ENCODE measurements around the gene DSE. TPM values are rescaled to one million over a fixed set of nuclear protein-coding genes. Genes with fewer than 3 reads are reported as not detected.

The DSE gene
- polyA plus RNA-seq, 2 donors = 4.5 to 8.1 TPM

DNA sequence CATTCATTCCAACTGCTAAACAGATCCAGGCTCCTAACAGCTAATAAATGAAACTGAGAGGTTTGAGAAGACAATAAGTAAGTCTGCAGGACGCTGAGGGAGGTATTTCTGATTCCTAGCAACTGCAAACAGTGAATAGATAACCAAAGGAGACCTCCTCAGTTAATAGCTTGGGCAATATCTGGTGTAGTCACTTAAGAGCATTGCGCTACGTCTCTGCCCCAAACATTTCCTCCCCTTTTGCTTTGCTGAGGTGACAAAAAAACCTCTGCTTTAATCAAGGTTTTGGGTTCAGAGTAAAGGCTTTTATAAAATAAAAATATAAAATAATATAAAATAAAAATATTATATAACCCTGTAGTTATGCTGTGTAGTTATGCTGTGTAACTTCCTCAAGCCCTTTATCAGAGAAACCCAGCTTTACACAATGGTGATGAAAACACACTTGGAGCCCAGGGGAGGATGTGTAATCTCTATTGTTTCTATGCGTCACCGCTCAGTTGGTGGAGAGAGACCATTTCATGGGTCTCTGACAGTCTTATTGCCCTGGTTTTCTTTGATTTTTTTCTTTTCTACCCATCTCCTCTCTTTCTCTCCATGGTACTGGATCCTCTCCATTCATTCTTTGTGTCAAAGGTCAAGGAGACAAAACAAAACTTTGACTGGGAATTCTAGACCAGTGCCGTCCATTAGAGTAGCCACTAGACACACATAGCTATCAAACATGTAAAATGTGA is 121.8 kb downstream of the DSE start:
- WGBS, 2 donors = 68 to 79% methylated on average over 6 of the region's 6 CpGs
- H3K27ac ChIP-seq (ENCODE audit: low read depth in 2 of 2, low read length in 1 of 2) = no peak overlapping the region

More for the DNA sequence above, 121.8 kb downstream of the DSE start:
- H3K36me3 ChIP-seq (ENCODE audit: control insufficient read depth in 2 of 2, insufficient read depth in 2 of 2, low read length in 1 of 2) = no peaks in the 10 kb centered on the region
- H3K9me3 ChIP-seq (ENCODE audit: control insufficient read depth in 2 of 2, insufficient read depth in 1 of 2, low read depth in 1 of 2, low read length in 1 of 2) = no peaks in the 10 kb centered on the region
- H3K4me3 ChIP-seq (ENCODE audit: low read depth in 1 of 2, low read length in 2 of 2) = no peak overlapping the region
- H3K4me1 ChIP-seq (ENCODE audit: control insufficient read depth in 2 of 2, insufficient read depth in 2 of 2, low read length in 1 of 2) = no peaks in the 10 kb centered on the region
- no peaks in the 10 kb centered on the region for H3K27me3 ChIP-seq (ENCODE audit: control insufficient read depth in 1 of 2, insufficient read depth in 2 of 2, low read length in 2 of 2)

Other genes starting within 250 kb of the DSE start
- gene COL10A1, start 244.8 kb upstream of the DSE start, polyA plus RNA-seq = not detected
- 1 to 10 TPM; 6.4 to 7.9 TPM for gene TSPYL4, start 116.9 kb upstream of the DSE start, polyA plus RNA-seq
- gene TSPYL1, start 91.0 kb upstream of the DSE start, polyA plus RNA-seq = 10 to 100 TPM; 11.9 to 24.3 TPM
- gene CALHM6, start 90.4 kb downstream of the DSE start, polyA plus RNA-seq = 1 to 10 TPM; 2.9 to 3.4 TPM
- under 1 TPM; 0.12 to 0.21 TPM for gene CALHM5, start 140.7 kb downstream of the DSE start, polyA plus RNA-seq
- under 1 TPM in 1 of 2 donors, not detected in 1; 0.01 TPM for gene TRAPPC3L, start 174.7 kb downstream of the DSE start, polyA plus RNA-seq
- not detected for gene CALHM4, start 182.8 kb downstream of the DSE start, polyA plus RNA-seq
- 10 to 100 TPM; 32.5 to 45.3 TPM for gene RWDD1, start 200.6 kb downstream of the DSE start, polyA plus RNA-seq
- gene RSPH4A, start 245.5 kb downstream of the DSE start, polyA plus RNA-seq = under 1 TPM; 0.07 to 0.08 TPM